Measurements from ENCODE around the gene ATP9A.
"Not testable (repeated sequence)": the region's sequence is repeated elsewhere in the genome, so short reads cannot be mapped to it uniquely, and the experiment has no call there.

The ATP9A gene

GRCh38 chr20:51725584-51726176 is 42.5 kb downstream of the ATP9A start:
- DNase-seq, result no peak

GRCh38 chr20:51723026-51723425 is 45.2 kb downstream of the ATP9A start:
- not testable (repeated sequence) for DNase-seq

GRCh38 chr20:51722246-51722645 is 45.9 kb downstream of the ATP9A start:
- DNase-seq, result not testable (repeated sequence)

GRCh38 chr20:51720854-51721253 is 47.3 kb downstream of the ATP9A start:
- no peak for DNase-seq

GRCh38 chr20:51720384-51720783 is 47.8 kb downstream of the ATP9A start:
- DNase-seq, result no peak

GRCh38 chr20:51715856-51716185 is 52.4 kb downstream of the ATP9A start:
- no peak for DNase-seq

GRCh38 chr20:51715163-51715855 is 52.9 kb downstream of the ATP9A start:
- no peak for DNase-seq

GRCh38 chr20:51713213-51713598 is 55.0 kb downstream of the ATP9A start:
- no peak for DNase-seq

- peak in 1 of 2 experiments; percentile 19 for DNase-seq
Observed at GRCh38 chr20:51712501-51713212, 55.5 kb downstream of the ATP9A start.

- no peak for DNase-seq
Observed at GRCh38 chr20:51711426-51711825, 56.8 kb downstream of the ATP9A start.

GRCh38 chr20:51710361-51710894 is 57.8 kb downstream of the ATP9A start:
- DNase-seq, result no peak

- DNase-seq, result no peak
Observed at GRCh38 chr20:51705400-51705799, 62.8 kb downstream of the ATP9A start.

- no peak for DNase-seq
Observed at GRCh38 chr20:51703400-51704287, 64.5 kb downstream of the ATP9A start.

GRCh38 chr20:51702556-51702955 is 65.6 kb downstream of the ATP9A start:
- DNase-seq, result no peak

- peak in 1 of 2 experiments; percentile 65 for DNase-seq
Observed at GRCh38 chr20:51700809-51701285, 67.3 kb downstream of the ATP9A start.

- DNase-seq, result no peak
Observed at GRCh38 chr20:51698252-51698651, 69.9 kb downstream of the ATP9A start.

- DNase-seq, result no peak
Observed at GRCh38 chr20:51697096-51697826, 70.9 kb downstream of the ATP9A start.

- DNase-seq, result no peak
Observed at GRCh38 chr20:51696304-51697071, 71.7 kb downstream of the ATP9A start.

GRCh38 chr20:51695574-51696303 is 72.5 kb downstream of the ATP9A start:
- no peak for DNase-seq

GRCh38 chr20:51692806-51693400 is 75.3 kb downstream of the ATP9A start:
- no peak for DNase-seq

Data from SW 1271 (cell line).